BLaER1 treated with 17β-estradiol and CSF1 and Interleukin-3, amounts not matched to agents 10 nM and 100 nM (cell line): Measurements from ENCODE around the gene SEC24C.
"Not testable (repeated sequence)": the region's sequence is repeated elsewhere in the genome, so short reads cannot be mapped to it uniquely, and the experiment has no call there.

Source experiments
- H3K27ac ChIP-seq, 11 experiments: shearing (Covaris generic); formaldehyde crosslinking; 2 replicates each; pipeline ENCODE4 v1.8.1; 2022
- H3K27me3 ChIP-seq, 11 experiments: shearing (Covaris generic); formaldehyde crosslinking; 2 replicates each; pipeline ENCODE4 v1.8.1; 2022
- H3K36me3 ChIP-seq, 11 experiments: shearing (Covaris generic); formaldehyde crosslinking; 2 replicates each; pipeline ENCODE4 v1.8.1; 2022
- H3K4me1 ChIP-seq, 10 experiments: shearing (Covaris generic); formaldehyde crosslinking; 2 replicates each; pipeline ENCODE4 v1.8.1; 2022
- H3K4me2 ChIP-seq, 11 experiments: shearing (Covaris generic); formaldehyde crosslinking; 2 replicates each; pipeline ENCODE4 v1.8.1; 2022
- H3K4me3 ChIP-seq, 10 experiments: shearing (Covaris generic); formaldehyde crosslinking; 2 replicates each; pipeline ENCODE4 v1.8.1; 2022
- H3K9ac ChIP-seq, 11 experiments: shearing (Covaris generic); formaldehyde crosslinking; 2 replicates each; pipeline ENCODE4 v1.8.1; 2022
- H3K9me3 ChIP-seq, 11 experiments: shearing (Covaris generic); formaldehyde crosslinking; replicated peaks in 1 of 11; 2 replicates each; pipeline ENCODE4 v1.8.1; 2022
- H4K20me1 ChIP-seq, 11 experiments: shearing (Covaris generic); formaldehyde crosslinking; 2 replicates each; pipeline ENCODE4 v1.8.1; 2022
- Cebpa-rat ChIP-seq, 11 experiments: shearing (Covaris generic); IDR thresholded peaks; 2 replicates each; pipeline ENCODE4 v1.8.1; 2022

Gene SEC24C

GRCh38 chr10:73785211-73785720 lies 41.1 kb downstream of the SEC24C start, which contains the start of gene ZSWIM8:
Gene ZSWIM8, plus strand, starts transcription at chr10:73785606. Its CDS starts 273 bp downstream, at chr10:73785879.
- Histone ChIP-seq H4K20me1 (peaks cover 21 to 52% (median 36%) of the 10 kb centered on the region in 11 experiments; a peak in 20 of 22 replicates), H3K9me3 (no peaks in the 10 kb centered on the region), H3K4me1 (peaks cover 47 to 54% (median 50%) of the 10 kb centered on the region in 10 experiments), H3K36me3 (peaks cover 15 to 39% (median 24%) of the 10 kb centered on the region in 11 experiments), H3K9ac (peak within 1 kb of the TSS; percentile 88 to 95 (median 90)), H3K27ac (peak within 1 kb of the TSS; percentile 80 to 89 (median 86)), H3K4me3 (peak within 1 kb of the TSS; percentile 79 to 99 (median 88)), H3K4me2 (peak within 1 kb of the TSS; percentile 92 to 99 (median 96)), H3K27me3 (no peaks in the 10 kb centered on the region)
- no peak for TF ChIP-seq Cebpa-rat (IDR thresholded peaks at IDR 0.05)

GRCh38 chr10:73785721-73786511 lies 41.7 kb downstream of the SEC24C start:
- H3K9me3 ChIP-seq = no peaks in the 10 kb centered on the region
- H4K20me1 ChIP-seq = peaks cover 21 to 50% (median 41%) of the 10 kb centered on the region in 11 experiments; a peak in 20 of 22 replicates
- peak overlapping the region; percentile 79 to 99 (median 88) for H3K4me3 ChIP-seq
- peaks cover 41 to 48% (median 44%) of the 10 kb centered on the region in 10 experiments for H3K4me1 ChIP-seq
- peak overlapping the region; percentile 88 to 95 (median 90) for H3K9ac ChIP-seq
- H3K27me3 ChIP-seq = no peaks in the 10 kb centered on the region
- H3K27ac ChIP-seq = peak overlapping the region; percentile 80 to 89 (median 86)
- TF ChIP-seq Cebpa-rat (IDR thresholded peaks at IDR 0.05) = no peak
- H3K4me2 ChIP-seq = peak overlapping the region; percentile 78 to 99 (median 91)
- H3K36me3 ChIP-seq = peaks cover 21 to 42% (median 30%) of the 10 kb centered on the region in 11 experiments

- Histone ChIP-seq H3K27ac (peak overlapping the region; percentile 80 to 89 (median 86); a peak in 21 of 22 replicates), H4K20me1 (peaks cover 25 to 55% (median 42%) of the 10 kb centered on the region in 11 experiments; a peak in 20 of 22 replicates), H3K9me3 (no peaks in the 10 kb centered on the region), H3K36me3 (peaks cover 27 to 48% (median 36%) of the 10 kb centered on the region in 11 experiments), H3K4me2 (peak overlapping the region; percentile 78 to 99 (median 91)), H3K4me1 (peaks cover 37 to 44% (median 40%) of the 10 kb centered on the region in 10 experiments), H3K9ac (peak overlapping the region; percentile 88 to 95 (median 90)), H3K4me3 (peak overlapping the region; percentile 79 to 99 (median 88)), H3K27me3 (no peaks in the 10 kb centered on the region)
- TF ChIP-seq Cebpa-rat (IDR thresholded peaks at IDR 0.05) = no peak
Measured at GRCh38 chr10:73786512-73786885, 42.3 kb downstream of the SEC24C start.

- H3K36me3 ChIP-seq = peaks cover 34 to 55% (median 43%) of the 10 kb centered on the region in 11 experiments
- peak overlapping the region; percentile 78 to 99 (median 91) for H3K4me2 ChIP-seq
- peak overlapping the region in 1 of 11 experiments; percentile 85; a peak in 1 of 22 replicates for H3K27ac ChIP-seq
- not testable (repeated sequence) for H3K27me3 ChIP-seq, H3K9me3 ChIP-seq
- peaks cover 37 to 44% (median 40%) of the 10 kb centered on the region in 10 experiments for H3K4me1 ChIP-seq
- H4K20me1 ChIP-seq = peaks cover 27 to 60% (median 42%) of the 10 kb centered on the region in 11 experiments; a peak in 20 of 22 replicates
- H3K9ac ChIP-seq = peak overlapping the region; percentile 88 to 95 (median 90); a peak in 18 of 22 replicates
- H3K4me3 ChIP-seq = peak overlapping the region in 9 of 10 experiments; percentile 79 to 99 (median 88); a peak in 16 of 20 replicates
Measured at GRCh38 chr10:73787031-73787800, 43.0 kb downstream of the SEC24C start.

- Histone ChIP-seq H3K27me3 (no peaks in the 10 kb centered on the region), H3K4me3 (no peak overlapping the region), H3K36me3 (peaks cover 52 to 65% (median 59%) of the 10 kb centered on the region in 11 experiments), H3K4me2 (no peak overlapping the region), H3K27ac (no peak overlapping the region), H3K9ac (peak overlapping the region in 2 of 11 experiments; percentile 9 to 16; a peak in 1 of 22 replicates), H4K20me1 (peaks cover 27 to 73% (median 36%) of the 10 kb centered on the region in 11 experiments; a peak in 20 of 22 replicates), H3K9me3 (no peaks in the 10 kb centered on the region), H3K4me1 (peaks cover 22 to 30% (median 25%) of the 10 kb centered on the region in 10 experiments)
- no peak for TF ChIP-seq Cebpa-rat (IDR thresholded peaks at IDR 0.05)
Measured at GRCh38 chr10:73788864-73789658, 44.9 kb downstream of the SEC24C start.

- Histone ChIP-seq H3K27me3 (no peaks in the 10 kb centered on the region), H3K9ac (peak overlapping the region in 4 of 11 experiments; percentile 2 to 16 (median 7); a peak in 1 of 22 replicates)
Measured at GRCh38 chr10:73789659-73790055, 45.5 kb downstream of the SEC24C start.

DNA sequence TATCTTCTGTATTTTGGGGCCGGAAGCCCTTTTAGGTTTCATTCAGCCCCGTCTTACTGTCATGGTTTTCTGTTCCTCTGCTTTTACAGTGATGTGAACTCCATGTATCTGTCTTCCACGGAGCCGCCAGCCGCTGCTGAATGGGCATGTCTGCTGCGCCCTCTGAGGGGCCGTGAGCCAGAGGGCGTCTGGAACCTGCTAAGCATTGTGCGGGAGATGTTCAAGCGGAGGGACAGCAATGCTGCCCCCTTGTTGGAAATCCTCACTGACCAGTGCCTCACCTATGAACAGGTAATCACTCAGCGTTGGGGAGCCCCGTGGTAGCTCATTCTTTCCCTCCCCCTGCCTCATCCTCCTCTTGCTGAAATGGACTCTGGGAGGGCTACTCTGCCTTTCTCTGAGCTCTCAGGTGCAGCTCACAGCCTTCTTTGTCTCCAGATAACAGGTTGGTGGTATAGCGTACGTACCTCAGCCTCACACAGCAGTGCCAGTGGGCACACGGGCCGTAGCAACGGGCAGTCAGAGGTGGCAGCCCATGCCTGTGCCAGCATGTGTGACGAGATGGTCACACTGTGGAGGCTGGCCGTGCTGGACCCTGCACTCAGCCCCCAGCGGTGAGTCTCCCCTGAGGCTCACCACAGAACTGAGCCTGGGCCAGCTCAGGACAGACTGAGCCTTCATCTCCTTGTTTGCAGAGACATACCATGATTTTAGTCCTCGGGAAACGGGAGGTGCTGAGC lies 46.9 kb downstream of the SEC24C start:
- TF ChIP-seq Cebpa-rat (IDR thresholded peaks at IDR 0.05) = no peak
- no peak overlapping the region for H3K4me3 ChIP-seq
- no peak overlapping the region for H3K4me2 ChIP-seq
- no peaks in the 10 kb centered on the region for H3K9me3 ChIP-seq
- no peak overlapping the region for H3K27ac ChIP-seq
- H3K4me1 ChIP-seq = peaks cover 13 to 21% (median 16%) of the 10 kb centered on the region in 10 experiments
- H4K20me1 ChIP-seq = peaks cover 24 to 84% (median 31%) of the 10 kb centered on the region in 11 experiments; a peak in 20 of 22 replicates
- no peak overlapping the region for H3K9ac ChIP-seq
- peaks cover 72 to 85% (median 79%) of the 10 kb centered on the region in 11 experiments for H3K36me3 ChIP-seq
- no peaks in the 10 kb centered on the region for H3K27me3 ChIP-seq

More at GRCh38 chr10:73789659-73790055, 45.5 kb downstream of the SEC24C start:
- Histone ChIP-seq H3K4me3 (no peak overlapping the region), H3K36me3 (peaks cover 58 to 71% (median 65%) of the 10 kb centered on the region in 11 experiments), H3K4me1 (peaks cover 17 to 24% (median 19%) of the 10 kb centered on the region in 10 experiments), H4K20me1 (peaks cover 27 to 76% (median 31%) of the 10 kb centered on the region in 11 experiments; a peak in 20 of 22 replicates), H3K27ac (no peak overlapping the region), H3K9me3 (no peaks in the 10 kb centered on the region), H3K4me2 (no peak overlapping the region)
- TF ChIP-seq Cebpa-rat (IDR thresholded peaks at IDR 0.05) = no peak
